VCaP (cell line): ENCODE data around the gene RNASE4.

Source experiments
- H3K27ac ChIP-seq: fragments of 450-650 bp; 2 replicates; pipeline ENCODE4 v1.5.1; 2017
- TF ChIP-seq, protein P1 (sequence below): fragments of 450-650 bp; conservative IDR thresholded peaks from 2 replicates; pipeline ENCODE4 v1.5.1; 2017; ENCODE audit warnings: mild to moderate bottlenecking, moderate library complexity

The RNASE4 gene

DNA sequence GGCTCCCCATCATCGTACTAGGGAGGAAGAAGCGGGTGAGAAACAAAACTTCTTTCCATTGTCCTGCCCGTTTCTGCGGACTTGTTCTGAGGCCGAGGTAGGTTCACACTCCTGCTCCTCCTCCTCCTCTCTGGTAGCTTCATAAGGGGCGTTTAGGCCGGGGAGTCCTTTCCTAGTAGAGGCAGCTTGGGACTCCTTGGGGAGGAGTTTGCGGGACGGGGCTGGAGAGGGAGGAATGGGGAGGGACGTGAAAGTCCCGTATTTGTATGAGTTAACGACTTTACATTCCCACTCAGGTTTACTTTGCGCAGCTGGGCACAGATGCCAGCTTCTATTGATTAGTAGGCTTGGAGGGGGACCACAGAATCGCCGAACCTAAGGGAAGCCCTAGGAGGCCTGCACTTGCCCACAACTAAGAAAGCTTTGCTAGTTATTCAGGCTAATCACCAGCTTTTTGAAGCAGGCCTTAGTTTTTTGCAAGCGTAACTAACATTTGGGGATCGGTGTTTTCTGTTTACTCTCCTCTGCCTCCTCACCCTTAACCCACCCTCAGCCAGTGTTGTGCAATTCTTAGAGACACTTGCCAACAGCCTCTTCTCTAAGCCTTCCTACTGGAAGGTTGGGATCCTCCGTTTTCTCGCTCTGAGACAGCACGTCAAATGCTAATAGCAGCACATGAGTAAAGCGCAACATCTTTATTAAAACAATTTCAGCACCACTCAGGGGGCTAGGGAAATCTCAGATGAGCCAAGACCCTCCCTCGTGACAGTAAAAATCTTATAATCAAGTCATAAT, 499 bp downstream of the RNASE4 start:
- H3K27ac ChIP-seq = peak overlapping the region; percentile 96
- TF ChIP-seq, protein P1, sequence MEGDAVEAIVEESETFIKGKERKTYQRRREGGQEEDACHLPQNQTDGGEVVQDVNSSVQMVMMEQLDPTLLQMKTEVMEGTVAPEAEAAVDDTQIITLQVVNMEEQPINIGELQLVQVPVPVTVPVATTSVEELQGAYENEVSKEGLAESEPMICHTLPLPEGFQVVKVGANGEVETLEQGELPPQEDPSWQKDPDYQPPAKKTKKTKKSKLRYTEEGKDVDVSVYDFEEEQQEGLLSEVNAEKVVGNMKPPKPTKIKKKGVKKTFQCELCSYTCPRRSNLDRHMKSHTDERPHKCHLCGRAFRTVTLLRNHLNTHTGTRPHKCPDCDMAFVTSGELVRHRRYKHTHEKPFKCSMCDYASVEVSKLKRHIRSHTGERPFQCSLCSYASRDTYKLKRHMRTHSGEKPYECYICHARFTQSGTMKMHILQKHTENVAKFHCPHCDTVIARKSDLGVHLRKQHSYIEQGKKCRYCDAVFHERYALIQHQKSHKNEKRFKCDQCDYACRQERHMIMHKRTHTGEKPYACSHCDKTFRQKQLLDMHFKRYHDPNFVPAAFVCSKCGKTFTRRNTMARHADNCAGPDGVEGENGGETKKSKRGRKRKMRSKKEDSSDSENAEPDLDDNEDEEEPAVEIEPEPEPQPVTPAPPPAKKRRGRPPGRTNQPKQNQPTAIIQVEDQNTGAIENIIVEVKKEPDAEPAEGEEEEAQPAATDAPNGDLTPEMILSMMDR = no peak

DNA sequence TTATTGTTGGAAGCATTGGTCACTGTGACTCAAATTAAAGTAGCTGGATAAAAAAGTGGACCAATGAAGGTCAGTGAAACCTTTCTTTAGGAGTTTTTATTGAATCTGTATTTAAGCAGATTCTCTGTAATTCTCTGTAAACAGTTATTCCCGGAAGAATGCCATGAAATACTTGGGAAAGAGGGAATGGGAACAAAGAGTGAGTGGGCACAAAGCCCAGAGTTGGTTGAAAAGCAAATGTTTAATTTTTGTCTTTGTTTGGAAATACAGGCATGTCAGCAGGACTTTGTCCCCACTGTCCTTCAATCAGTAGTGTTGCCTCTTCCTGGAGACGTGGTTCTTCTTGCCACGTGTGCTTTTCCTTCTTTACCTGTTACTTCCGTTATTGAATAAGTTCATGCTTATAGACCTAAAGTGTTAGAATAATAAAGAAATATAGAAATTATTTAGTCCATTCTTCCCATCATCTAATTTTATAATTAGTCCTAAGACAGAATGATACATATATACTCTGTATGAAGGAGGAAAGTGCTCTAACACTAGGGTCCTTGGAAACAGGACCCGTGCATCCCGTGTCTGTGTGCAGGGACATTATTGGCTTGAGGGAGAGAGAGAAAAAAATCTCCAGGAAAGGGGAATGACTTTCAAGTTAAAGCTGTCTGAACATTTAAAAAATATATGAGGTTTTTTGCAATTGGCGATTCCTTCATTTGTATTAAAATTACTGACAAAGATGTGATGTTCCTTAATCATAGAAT, 2.2 kb downstream of the RNASE4 start:
- TF ChIP-seq, protein P1 = no peak

DNA sequence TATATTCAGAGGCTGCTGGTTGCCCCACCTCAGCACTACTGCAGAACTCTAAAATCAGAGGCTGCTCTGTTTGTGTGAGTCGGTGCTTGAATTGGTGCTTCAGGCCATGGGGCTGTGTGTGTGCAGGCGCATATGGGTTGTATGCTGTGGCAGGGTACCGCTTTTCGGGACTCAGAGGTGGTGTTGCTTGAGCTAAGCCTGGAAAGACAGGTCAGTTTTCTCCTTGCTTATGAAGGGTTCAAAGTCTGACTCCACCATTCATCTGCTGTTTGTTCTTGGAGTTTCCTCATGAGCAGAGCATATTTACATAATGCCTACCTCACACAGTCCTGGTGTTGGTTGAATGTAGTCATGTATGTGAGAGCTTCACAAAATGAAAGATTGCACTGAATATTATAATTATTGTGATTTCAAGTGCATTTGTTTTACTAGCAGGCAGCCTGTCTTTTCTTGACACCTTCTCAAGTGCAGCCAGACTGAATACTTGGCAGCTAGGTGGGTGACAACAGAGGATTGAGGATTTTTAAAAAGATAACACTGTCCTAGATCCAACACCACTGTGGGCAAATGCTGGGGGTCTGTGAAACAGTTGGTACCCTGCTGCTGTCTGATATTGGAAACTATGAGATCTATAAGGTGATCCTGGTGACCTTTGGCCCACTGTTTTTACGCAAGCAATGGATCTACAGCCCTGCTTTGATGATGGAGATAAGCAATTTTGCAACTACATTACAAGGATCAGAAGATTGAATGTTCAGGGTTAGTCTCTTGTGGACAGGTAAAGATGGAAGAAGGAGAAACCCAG, 3.2 kb downstream of the RNASE4 start:
- peak overlapping the region; percentile 96 for H3K27ac ChIP-seq
- TF ChIP-seq, protein P1 = no peak

More for the DNA sequence above, 2.2 kb downstream of the RNASE4 start:
- H3K27ac ChIP-seq = peak overlapping the region; percentile 96

DNA sequence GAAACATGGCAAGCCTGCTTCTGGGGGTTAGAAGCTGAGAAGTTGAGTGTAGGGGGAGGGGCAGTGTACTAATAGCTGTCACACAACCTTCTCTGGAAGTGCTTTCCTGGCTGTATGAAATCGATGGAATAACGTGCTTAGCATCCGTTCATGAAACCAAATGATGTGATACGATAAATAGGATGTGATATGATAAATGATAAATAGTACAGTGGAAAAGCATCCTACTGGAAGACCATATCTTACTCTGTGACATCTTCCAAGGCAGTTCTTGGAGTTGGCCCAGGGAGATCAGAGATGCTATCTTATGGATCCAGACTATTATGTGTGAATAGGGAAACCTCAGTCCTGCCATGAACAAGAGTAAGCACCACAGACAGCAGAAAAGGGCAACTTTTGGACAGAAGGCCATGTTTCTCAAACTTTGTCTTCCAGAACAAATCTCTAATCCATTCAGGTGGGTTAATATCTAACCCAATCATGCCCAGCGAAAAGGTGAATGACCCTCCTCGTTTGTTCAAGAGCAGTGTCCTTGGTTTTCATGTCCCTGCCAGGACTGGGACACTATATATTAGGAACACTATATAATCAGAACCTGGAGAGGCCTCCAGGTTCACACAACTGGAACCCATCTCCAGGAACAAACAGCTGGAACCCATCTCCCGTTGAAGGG, 3.9 kb downstream of the RNASE4 start, which contains the start of gene ANG:
Gene ANG (plus strand): TSS at position 598 of the 673 bp plus-strand sequence. CDS start 4,801 bp downstream, outside the sequence.
- H3K27ac ChIP-seq = peak within 1 kb of the TSS; percentile 96
- TF ChIP-seq, protein P1 = no peak

DNA sequence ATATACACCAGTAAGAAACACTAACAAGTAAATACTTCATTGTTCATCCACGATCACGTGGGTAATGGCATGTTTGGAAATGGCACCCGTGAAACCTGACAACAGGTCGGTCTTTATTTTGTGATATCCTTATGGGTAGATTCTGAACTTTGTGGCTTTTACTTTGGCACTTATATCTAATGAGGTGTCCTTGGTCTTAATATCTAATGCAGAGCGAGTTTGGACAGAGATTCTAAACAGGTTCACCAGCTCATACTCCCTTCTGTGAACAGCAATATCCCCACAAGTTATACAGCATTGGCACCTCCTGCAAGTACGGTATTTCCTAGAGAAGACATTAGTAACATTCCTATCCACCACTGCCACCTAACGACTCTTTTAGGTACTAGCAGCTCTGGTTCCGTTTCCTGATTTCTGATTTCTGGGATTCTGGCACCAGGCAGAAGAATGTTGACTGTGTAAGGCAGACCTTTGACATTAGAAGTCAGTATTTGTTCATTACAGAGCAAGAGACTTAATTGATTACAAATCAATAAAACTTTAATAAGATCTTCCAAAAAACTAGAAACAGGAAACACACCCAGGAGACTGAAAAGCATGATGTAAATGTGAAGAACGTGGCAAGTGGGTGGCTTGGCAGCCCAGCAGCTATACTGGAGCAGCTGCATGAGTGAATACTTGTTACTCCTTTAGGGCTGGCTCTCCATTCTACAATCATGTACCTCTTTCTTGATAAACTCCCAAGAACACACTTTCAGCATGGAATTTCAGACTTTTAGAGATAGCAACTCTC, 6.7 kb downstream of the RNASE4 start:
- peak overlapping the region; percentile 49 for H3K27ac ChIP-seq
- TF ChIP-seq, protein P1 = peak; percentile 91

DNA sequence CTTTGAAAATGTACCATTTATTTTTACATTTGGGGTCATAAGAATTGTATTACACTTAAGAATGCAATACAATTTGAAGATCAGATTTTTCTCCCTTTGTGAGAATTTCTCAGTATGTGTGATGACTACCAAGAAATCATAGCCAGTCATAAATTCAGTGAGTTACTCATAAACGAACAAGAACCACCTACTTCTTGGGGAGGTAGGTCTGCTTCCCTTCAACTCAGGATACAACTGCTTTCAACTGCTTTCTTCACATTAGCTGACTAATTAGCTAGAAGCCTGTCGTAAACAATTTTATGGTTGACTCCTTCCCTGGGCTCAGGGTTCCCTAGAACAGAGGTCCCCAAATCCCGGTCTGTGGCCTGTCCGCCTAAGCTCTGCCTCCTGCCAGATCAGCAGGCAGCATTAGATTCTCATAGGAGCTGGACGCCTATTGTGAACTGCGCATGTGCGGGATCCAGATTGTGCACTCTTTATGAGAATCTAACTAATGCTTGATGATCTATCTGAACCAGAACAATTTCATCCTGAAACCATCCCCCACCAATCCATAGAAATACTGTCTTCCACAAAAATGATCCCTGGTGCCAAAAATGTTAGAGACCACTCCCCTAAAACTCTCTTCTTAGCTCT, 7.9 kb downstream of the RNASE4 start:
- TF ChIP-seq, protein P1 = no peak
- no peak overlapping the region for H3K27ac ChIP-seq
